Hematopoietic multipotent progenitor cell treated with erythropoietin and hydrocortisone succinate and interleukin-3 and kit ligand, for 15 days (in vitro differentiated cells): ENCODE data around the gene PDCD10.

Source experiments
- DNase-seq: peaks from one replicate; pipeline ENCODE4 v3.0.0-alpha.2; 2015; ENCODE audit warnings: low spot score

PDCD10 gene

GRCh38 chr3:167679526-167679925 is 55.2 kb downstream of the PDCD10 start:
- no peak for DNase-seq

GRCh38 chr3:167675848-167676247 is 58.8 kb downstream of the PDCD10 start:
- DNase-seq = no peak

- DNase-seq = no peak
These were observed 61.5 kb downstream of the PDCD10 start for GRCh38 chr3:167673221-167673620.

- no peak for DNase-seq
These were observed 62.7 kb downstream of the PDCD10 start for GRCh38 chr3:167671878-167672427.

- no peak for DNase-seq
These were observed 65.0 kb downstream of the PDCD10 start for GRCh38 chr3:167669699-167670098.

GRCh38 chr3:167668651-167669050 is 66.0 kb downstream of the PDCD10 start:
- DNase-seq = no peak

- no peak for DNase-seq
These were observed 68.1 kb downstream of the PDCD10 start for GRCh38 chr3:167666563-167666962.

GRCh38 chr3:167662919-167663400 is 71.7 kb downstream of the PDCD10 start:
- no peak for DNase-seq

- no peak for DNase-seq
These were observed 76.9 kb downstream of the PDCD10 start for GRCh38 chr3:167657684-167658225.

- no peak for DNase-seq
These were observed 77.9 kb downstream of the PDCD10 start for GRCh38 chr3:167656821-167657220.

- DNase-seq = no peak
These were observed 80.9 kb downstream of the PDCD10 start, which contains the start of gene WDR49 for GRCh38 chr3:167653760-167654159. Gene WDR49 (minus strand): TSS chr3:167653942. CDS start chr3:167653425, 517 bp downstream.

- no peak for DNase-seq
These were observed 81.5 kb downstream of the PDCD10 start for GRCh38 chr3:167653155-167653554.

GRCh38 chr3:167651826-167652225 is 82.9 kb downstream of the PDCD10 start:
- DNase-seq = no peak

- no peak for DNase-seq
These were observed 84.2 kb downstream of the PDCD10 start for GRCh38 chr3:167650459-167650858.

GRCh38 chr3:167649746-167650145 is 84.9 kb downstream of the PDCD10 start:
- DNase-seq = no peak

GRCh38 chr3:167644611-167645010 is 90.1 kb downstream of the PDCD10 start:
- DNase-seq = no peak
